DOHH2 (cell line): ENCODE results near the gene BRD2.

Experiments used
- CTCF ChIP-seq: fragments of 200-600 bp; sonication (generic); IDR thresholded peaks from one replicate; pipeline ENCODE4 v1.5.1; 2014; ENCODE audit warnings: antibody characterized with exemption, mild to moderate bottlenecking, low read depth, low read length; ENCODE audit not compliant: poor library complexity, severe bottlenecking
- EZH2phosphoT487 ChIP-seq: fragments of 200-600 bp; sonication (generic); IDR thresholded peaks from 2 replicates; pipeline ENCODE4 v1.6.1; 2017; ENCODE audit warnings: borderline replicate concordance, mild to moderate bottlenecking, antibody characterized with exemption, low read length, moderate library complexity, mixed read lengths

GRCh38 chr6:32953775-32954174 is 14.6 kb upstream of the BRD2 start:
- TF ChIP-seq CTCF = no peak
- TF ChIP-seq EZH2phosphoT487 = no peak
